ENCODE measurements around the gene ACO2.

ACO2 gene

GRCh38 chr22:41540365-41540764 lies 71.4 kb downstream of the ACO2 start:
- Histone ChIP-seq H3K27me3 (no peaks in the 10 kb centered on the region), H3K4me3 (ENCODE audit: low read depth, low read length) (no peak overlapping the region), H3K4me1 (peaks cover 3% of the 10 kb centered on the region; the same call in 1 of the 2 replicates), H3K9me3 (no peaks in the 10 kb centered on the region), H3K36me3 (peaks cover 47% of the 10 kb centered on the region)
- no peak for TF ChIP-seq CTCF (IDR thresholded peaks at IDR 0.05; ENCODE audit: low read depth, low read length)
- no peak for DNase-seq

- DNase-seq, result no peak
- H3K4me1 ChIP-seq, result peaks cover 3% of the 10 kb centered on the region; the same call in 1 of the 2 replicates
- no peak for TF ChIP-seq CTCF (IDR thresholded peaks at IDR 0.05; ENCODE audit: low read depth, low read length)
These were observed 72.6 kb downstream of the ACO2 start for GRCh38 chr22:41541484-41541883.

GRCh38 chr22:41542224-41542623 lies 73.3 kb downstream of the ACO2 start:
- H3K4me3 ChIP-seq (ENCODE audit: low read depth, low read length), result peak overlapping the region; percentile 93; the same call in 1 of the 2 replicates
- H3K4me1 ChIP-seq, result peaks cover 3% of the 10 kb centered on the region; the same call in 1 of the 2 replicates
- no peaks in the 10 kb centered on the region for H3K9me3 ChIP-seq
- DNase-seq, result no peak
- peaks cover 45% of the 10 kb centered on the region for H3K36me3 ChIP-seq
- no peaks in the 10 kb centered on the region for H3K27me3 ChIP-seq
- no peak for TF ChIP-seq CTCF (IDR thresholded peaks at IDR 0.05; ENCODE audit: low read depth, low read length)

More at GRCh38 chr22:41541484-41541883, 72.6 kb downstream of the ACO2 start:
- no peaks in the 10 kb centered on the region for H3K9me3 ChIP-seq
- peaks cover 47% of the 10 kb centered on the region for H3K36me3 ChIP-seq
- no peak overlapping the region for H3K4me3 ChIP-seq (ENCODE audit: low read depth, low read length)
- no peaks in the 10 kb centered on the region for H3K27me3 ChIP-seq

GRCh38 chr22:41543854-41544670 lies 75.1 kb downstream of the ACO2 start, which contains the start of gene POLR3H:
TSS of gene POLR3H (minus strand) at chr22:41544470. CDS start at chr22:41544101, 369 bp downstream.
- Histone ChIP-seq H3K4me1 (peaks cover 3% of the 10 kb centered on the region; the same call in 1 of the 2 replicates), H3K27me3 (no peaks in the 10 kb centered on the region), H3K4me3 (ENCODE audit: low read depth, low read length) (peak within 1 kb of the TSS; percentile 93), H3K9me3 (no peaks in the 10 kb centered on the region), H3K36me3 (peaks cover 32% of the 10 kb centered on the region)
- DNase-seq, result peak; percentile 100
- TF ChIP-seq CTCF (IDR thresholded peaks at IDR 0.05; ENCODE audit: low read depth, low read length), result peak; percentile 73

GRCh38 chr22:41544671-41545476 lies 76.0 kb downstream of the ACO2 start:
- no peak for TF ChIP-seq CTCF (IDR thresholded peaks at IDR 0.05; ENCODE audit: low read depth, low read length)
- peaks cover 24% of the 10 kb centered on the region for H3K36me3 ChIP-seq
- no peak for DNase-seq
- H3K4me3 ChIP-seq (ENCODE audit: low read depth, low read length), result peak overlapping the region; percentile 93
- no peaks in the 10 kb centered on the region for H3K9me3 ChIP-seq
- peaks cover 3% of the 10 kb centered on the region; the same call in 1 of the 2 replicates for H3K4me1 ChIP-seq
- H3K27me3 ChIP-seq, result no peaks in the 10 kb centered on the region

Data from BE2C (cell line).